MM.1S (cell line): ENCODE data around the gene TUFT1.
"Not testable (repeated sequence)": the region's sequence is repeated elsewhere in the genome, so short reads cannot be mapped to it uniquely, and the experiment has no call there.

Source experiments
- DNase-seq: peaks from one replicate; pipeline ENCODE4 v3.0.0-alpha.2; 2015
- H2AFZ ChIP-seq: fragments of 300-600 bp; sonication (generic); 2 replicates; pipeline ENCODE4 v1.6.0; 2016; ENCODE audit warnings: antibody characterized with exemption, low read length
- H3F3A ChIP-seq: fragments of 300-600 bp; sonication (generic); 2 replicates; pipeline ENCODE4 v1.6.1; 2016; ENCODE audit warnings: mild to moderate bottlenecking, antibody characterized with exemption, low read length, moderate library complexity, mixed read lengths; ENCODE audit not compliant: insufficient read depth
- H3K27ac ChIP-seq: fragments of 300-600 bp; sonication (generic); 2 replicates; pipeline ENCODE4 v1.5.1; 2016; ENCODE audit warnings: mild to moderate bottlenecking, low read length
- H3K27me3 ChIP-seq: fragments of 300-600 bp; sonication (generic); replicated peaks from 2 replicates; pipeline ENCODE4 v1.6.0; 2016; ENCODE audit warnings: low read length; ENCODE audit not compliant: insufficient read depth
- H3K36me3 ChIP-seq: fragments of 300-600 bp; sonication (generic); replicated peaks from 2 replicates; pipeline ENCODE4 v1.6.1; 2016; ENCODE audit warnings: mild to moderate bottlenecking, low read length, mixed read lengths; ENCODE audit not compliant: insufficient read depth
- H3K4me1 ChIP-seq: fragments of 300-600 bp; sonication (generic); 2 replicates; pipeline ENCODE4 v1.6.1; 2016; ENCODE audit warnings: low read length, mixed read lengths
- H3K4me2 ChIP-seq: fragments of 300-600 bp; sonication (generic); 2 replicates; pipeline ENCODE4 v1.6.0; 2016; ENCODE audit warnings: low read depth, low read length
- H3K4me3 ChIP-seq: fragments of 300-600 bp; sonication (generic); 2 replicates; pipeline ENCODE4 v1.5.1; 2016; ENCODE audit warnings: low read length, mixed read lengths
- H3K79me2 ChIP-seq: fragments of 300-600 bp; sonication (generic); 2 replicates; pipeline ENCODE4 v1.6.1; 2016; ENCODE audit warnings: mixed run types, low read length, mixed read lengths
- H3K9ac ChIP-seq: fragments of 300-600 bp; sonication (generic); 2 replicates; pipeline ENCODE4 v1.6.1; 2016; ENCODE audit warnings: low read length, mixed read lengths
- H3K9me2 ChIP-seq: fragments of 300-600 bp; sonication (generic); replicated peaks from 2 replicates; pipeline ENCODE4 v1.6.1; 2016; ENCODE audit warnings: mild to moderate bottlenecking, low read length, mixed read lengths; ENCODE audit not compliant: insufficient read depth
- H3K9me3 ChIP-seq: fragments of 300-600 bp; sonication (generic); replicated peaks from 2 replicates; pipeline ENCODE4 v1.6.1; 2016; ENCODE audit warnings: mild to moderate bottlenecking, low read length, mixed read lengths; ENCODE audit not compliant: insufficient read depth
- H4K20me1 ChIP-seq: fragments of 300-600 bp; sonication (generic); 2 replicates; pipeline ENCODE4 v1.6.1; 2016; ENCODE audit warnings: mild to moderate bottlenecking, low read length, moderate library complexity, mixed read lengths; ENCODE audit not compliant: insufficient read depth
- EZH2 ChIP-seq: fragments of 300-600 bp; sonication (generic); optimal IDR thresholded peaks from 2 replicates; pipeline ENCODE3; 2017; ENCODE audit warnings: low read depth, mild to moderate bottlenecking, antibody characterized with exemption, low read length, mixed read lengths
- EZH2phosphoT487 ChIP-seq: fragments of 300-600 bp; sonication (generic); IDR thresholded peaks from 2 replicates; pipeline ENCODE4 v1.6.1; 2018; ENCODE audit warnings: antibody characterized with exemption, low read length
- TF ChIP-seq, protein P1 (sequence below): fragments of 300-600 bp; sonication (generic); IDR thresholded peaks from 2 replicates; pipeline ENCODE4 v1.5.1; 2016; ENCODE audit warnings: antibody characterized with exemption, low read length, mixed read lengths

Gene TUFT1

DNA sequence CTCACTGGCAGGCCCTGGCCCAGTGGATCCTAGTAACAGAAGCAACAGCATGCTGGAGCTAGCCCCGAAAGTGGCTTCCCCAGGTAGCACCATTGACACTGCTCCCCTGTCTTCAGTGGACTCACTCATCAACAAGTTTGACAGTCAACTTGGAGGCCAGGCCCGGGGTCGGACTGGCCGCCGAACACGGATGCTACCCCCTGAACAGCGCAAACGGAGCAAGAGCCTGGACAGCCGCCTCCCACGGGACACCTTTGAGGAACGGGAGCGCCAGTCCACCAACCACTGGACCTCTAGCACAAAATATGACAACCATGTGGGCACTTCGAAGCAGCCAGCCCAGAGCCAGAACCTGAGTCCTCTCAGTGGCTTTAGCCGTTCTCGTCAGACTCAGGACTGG is 21.2 kb upstream of the TUFT1 start:
- peaks cover 13% of the 10 kb centered on the region for H3K4me1 ChIP-seq
- no peak overlapping the region for H3K4me3 ChIP-seq
- no peak overlapping the region for H3K9ac ChIP-seq
- peaks cover 6% of the 10 kb centered on the region; the same call in 1 of the 2 replicates for H3F3A ChIP-seq
- H4K20me1 ChIP-seq: no peaks in the 10 kb centered on the region
- no peak overlapping the region for H2AFZ ChIP-seq
- H3K27me3 ChIP-seq: no peaks in the 10 kb centered on the region
- no peaks in the 10 kb centered on the region for H3K36me3 ChIP-seq
- TF ChIP-seq, protein P1, sequence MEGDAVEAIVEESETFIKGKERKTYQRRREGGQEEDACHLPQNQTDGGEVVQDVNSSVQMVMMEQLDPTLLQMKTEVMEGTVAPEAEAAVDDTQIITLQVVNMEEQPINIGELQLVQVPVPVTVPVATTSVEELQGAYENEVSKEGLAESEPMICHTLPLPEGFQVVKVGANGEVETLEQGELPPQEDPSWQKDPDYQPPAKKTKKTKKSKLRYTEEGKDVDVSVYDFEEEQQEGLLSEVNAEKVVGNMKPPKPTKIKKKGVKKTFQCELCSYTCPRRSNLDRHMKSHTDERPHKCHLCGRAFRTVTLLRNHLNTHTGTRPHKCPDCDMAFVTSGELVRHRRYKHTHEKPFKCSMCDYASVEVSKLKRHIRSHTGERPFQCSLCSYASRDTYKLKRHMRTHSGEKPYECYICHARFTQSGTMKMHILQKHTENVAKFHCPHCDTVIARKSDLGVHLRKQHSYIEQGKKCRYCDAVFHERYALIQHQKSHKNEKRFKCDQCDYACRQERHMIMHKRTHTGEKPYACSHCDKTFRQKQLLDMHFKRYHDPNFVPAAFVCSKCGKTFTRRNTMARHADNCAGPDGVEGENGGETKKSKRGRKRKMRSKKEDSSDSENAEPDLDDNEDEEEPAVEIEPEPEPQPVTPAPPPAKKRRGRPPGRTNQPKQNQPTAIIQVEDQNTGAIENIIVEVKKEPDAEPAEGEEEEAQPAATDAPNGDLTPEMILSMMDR: no peak
- TF ChIP-seq EZH2phosphoT487 (no peak), EZH2 (no peak)
- H3K9me2 ChIP-seq: no peaks in the 10 kb centered on the region
- H3K4me2 ChIP-seq: no peak overlapping the region
- no peak overlapping the region for H3K27ac ChIP-seq
- no peak for DNase-seq
- no peaks in the 10 kb centered on the region for H3K79me2 ChIP-seq
- H3K9me3 ChIP-seq: no peaks in the 10 kb centered on the region

DNA sequence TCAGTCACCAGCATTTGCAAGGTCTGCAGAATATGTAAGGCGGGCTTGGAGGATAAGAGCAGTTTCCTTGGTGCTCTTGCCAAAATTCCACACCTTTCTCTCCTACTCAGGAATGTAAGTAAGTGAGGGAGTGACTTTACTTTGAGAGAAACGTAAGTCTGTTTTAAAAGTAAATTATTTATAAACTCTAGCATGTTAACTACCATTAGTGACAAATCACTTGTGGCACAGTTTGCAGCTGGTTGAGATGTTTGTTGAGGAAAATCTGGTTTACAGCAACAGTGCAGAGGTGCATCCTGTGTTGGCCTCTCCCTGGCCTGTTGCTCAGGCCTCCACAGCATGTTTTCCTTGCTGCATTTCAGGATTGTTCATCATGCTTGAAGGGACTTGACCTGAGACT is 20.4 kb upstream of the TUFT1 start:
- DNase-seq: no peak
- H3K27ac ChIP-seq: no peak overlapping the region
- H3K9ac ChIP-seq: no peak overlapping the region
- TF ChIP-seq, protein P1: no peak
- TF ChIP-seq EZH2phosphoT487 (no peak), EZH2 (no peak)
- H2AFZ ChIP-seq: no peak overlapping the region; the same call in 1 of the 2 replicates
- H3K27me3 ChIP-seq: no peaks in the 10 kb centered on the region
- no peak overlapping the region for H3K4me3 ChIP-seq
- H3K4me1 ChIP-seq: peaks cover 8% of the 10 kb centered on the region; the same call in 1 of the 2 replicates
- no peaks in the 10 kb centered on the region for H3K36me3 ChIP-seq
- no peaks in the 10 kb centered on the region for H3K9me2 ChIP-seq
- no peaks in the 10 kb centered on the region for H3K79me2 ChIP-seq
- H3F3A ChIP-seq: no peaks in the 10 kb centered on the region; the same call in 1 of the 2 replicates
- no peaks in the 10 kb centered on the region for H3K9me3 ChIP-seq
- no peaks in the 10 kb centered on the region for H4K20me1 ChIP-seq
- no peak overlapping the region for H3K4me2 ChIP-seq

- no peaks in the 10 kb centered on the region for H3K79me2 ChIP-seq
Measured at GRCh38 chr1:151520359-151520758, 19.8 kb upstream of the TUFT1 start.

DNA sequence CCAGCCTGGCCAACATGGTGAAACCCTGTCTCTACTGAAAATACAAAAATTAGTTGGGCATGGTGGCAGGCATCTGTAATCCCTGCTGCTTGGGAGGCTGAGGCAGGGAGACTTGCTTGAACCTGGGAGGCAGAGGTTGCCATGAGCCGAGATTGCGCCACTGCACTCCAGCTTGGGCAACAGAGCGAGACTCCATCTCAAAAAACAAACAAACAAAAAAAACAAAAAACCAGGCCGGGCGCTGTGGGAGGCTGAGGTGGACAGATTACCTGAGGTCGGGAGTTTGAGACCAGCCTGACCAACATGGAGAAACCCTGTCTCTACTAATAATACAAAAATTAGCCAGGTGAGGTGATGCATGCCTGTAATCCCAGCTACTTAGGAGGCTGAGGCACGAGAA is 17.7 kb upstream of the TUFT1 start:
- not testable (repeated sequence) for H3K9ac ChIP-seq, H3K4me1 ChIP-seq, H3K36me3 ChIP-seq, H3K27ac ChIP-seq, DNase-seq, H3K9me3 ChIP-seq, H3K27me3 ChIP-seq, H4K20me1 ChIP-seq, H3K79me2 ChIP-seq, H3K4me2 ChIP-seq, H3F3A ChIP-seq, H2AFZ ChIP-seq, H3K9me2 ChIP-seq, H3K4me3 ChIP-seq

More at GRCh38 chr1:151520359-151520758, 19.8 kb upstream of the TUFT1 start:
- Histone ChIP-seq H3K9ac (no peak overlapping the region), H3K9me3 (no peaks in the 10 kb centered on the region), H3K27ac (no peak overlapping the region), H2AFZ (peak overlapping the region; percentile 35), H3K27me3 (no peaks in the 10 kb centered on the region), H3K36me3 (no peaks in the 10 kb centered on the region), H3K4me3 (no peak overlapping the region), H3K4me1 (peaks cover 8% of the 10 kb centered on the region; the same call in 1 of the 2 replicates), H3F3A (no peaks in the 10 kb centered on the region; the same call in 1 of the 2 replicates), H3K9me2 (no peaks in the 10 kb centered on the region), H4K20me1 (no peaks in the 10 kb centered on the region), H3K4me2 (no peak overlapping the region)
- TF ChIP-seq, protein P1: peak; percentile 66
- TF ChIP-seq EZH2: no peak
- TF ChIP-seq EZH2phosphoT487: no peak
- peak; percentile 49 for DNase-seq
